Hepatocyte (in vitro differentiated cells): ENCODE results near the gene TSPAN13. TPM values are rescaled to one million over a fixed set of nuclear protein-coding genes. Genes with fewer than 3 reads are reported as not detected.

Experiments used
- DNase-seq: peaks from one replicate; pipeline ENCODE4 v3.0.0-alpha.2; 2016; ENCODE audit warnings: low spot score
- H2AFZ ChIP-seq: fragments of 200-600 bp; sonication (generic); 2 replicates; pipeline ENCODE4 v1.6.0; 2016; ENCODE audit warnings: antibody characterized with exemption, mild to moderate bottlenecking
- H3K27ac ChIP-seq: fragments of 200-600 bp; sonication (generic); 2 replicates; pipeline ENCODE4 v1.5.1; 2016; ENCODE audit warnings: mild to moderate bottlenecking
- H3K27me3 ChIP-seq: fragments of 200-600 bp; sonication (generic); 2 replicates; pipeline ENCODE4 v1.6.1; 2016
- H3K36me3 ChIP-seq: fragments of 200-600 bp; sonication (generic); replicated peaks from 2 replicates; pipeline ENCODE4 v1.5.1; 2016; ENCODE audit warnings: low read depth; ENCODE audit not compliant: insufficient read depth
- H3K4me1 ChIP-seq: fragments of 200-600 bp; sonication (generic); 2 replicates; pipeline ENCODE4 v1.5.1; 2016; ENCODE audit warnings: mild to moderate bottlenecking, moderate library complexity; ENCODE audit not compliant: insufficient read depth
- H3K4me2 ChIP-seq: fragments of 200-600 bp; sonication (generic); 2 replicates; pipeline ENCODE4 v1.6.0; 2016
- H3K4me3 ChIP-seq: fragments of 200-600 bp; sonication (generic); 2 replicates; pipeline ENCODE4 v1.5.1; 2016; ENCODE audit warnings: mild to moderate bottlenecking
- H3K79me2 ChIP-seq: fragments of 200-600 bp; sonication (generic); 2 replicates; pipeline ENCODE4 v1.6.0; 2017; ENCODE audit warnings: mild to moderate bottlenecking
- H3K9me2 ChIP-seq: fragments of 200-600 bp; sonication (generic); replicated peaks from 2 replicates; pipeline ENCODE4 v1.6.0; 2017; ENCODE audit warnings: mild to moderate bottlenecking; ENCODE audit not compliant: insufficient read depth
- H3K9me3 ChIP-seq: fragments of 200-600 bp; sonication (generic); 2 replicates; pipeline ENCODE4 v1.5.1; 2016; ENCODE audit warnings: low read depth, mild to moderate bottlenecking
- H4K20me1 ChIP-seq: fragments of 200-600 bp; sonication (generic); 2 replicates; pipeline ENCODE4 v1.6.0; 2016; ENCODE audit warnings: mild to moderate bottlenecking; ENCODE audit not compliant: insufficient read depth, poor library complexity, severe bottlenecking
- EZH2 ChIP-seq: fragments of 200-600 bp; sonication (generic); IDR thresholded peaks from 2 replicates; pipeline ENCODE4 v1.6.1; 2016; ENCODE audit warnings: antibody characterized with exemption, mild to moderate bottlenecking, borderline replicate concordance
- EZH2phosphoT487 ChIP-seq: fragments of 200-600 bp; sonication (generic); IDR thresholded peaks from one replicate; pipeline ENCODE4 v1.6.1; 2018; ENCODE audit warnings: antibody characterized with exemption, mild to moderate bottlenecking, low read depth, moderate library complexity; ENCODE audit not compliant: unreplicated experiment, severe bottlenecking
- WGBS: methylation state at CpG from one replicate; pipeline ENCODE4 v1.1.6; 2016; ENCODE audit warnings: low lambda C conversion rate; ENCODE audit errors: missing lambda C conversion rate; 5-methylcytosine and 5-hydroxymethylcytosine counted together
- polyA plus RNA-seq: library from polyadenylated mRNA; unstranded; fragments of >200 nt; fragmentation: Nextera tagmentation; extraction: Ambion mirVana; gene quantifications from 2 replicates; pipeline ENCODE4 v1.2.1, GENCODE V29; 2016
- total RNA-seq: library from RNA; depleted of rRNA; stranded (reverse); fragments of >200 nt; gene quantifications from 2 replicates; pipeline ENCODE4 v1.2.3, GENCODE V29; 2014
- TF ChIP-seq, protein P1 (sequence below): fragments of 200-600 bp; sonication (generic); IDR thresholded peaks from 2 replicates; pipeline ENCODE4 v1.5.1; 2016; ENCODE audit warnings: antibody characterized with exemption, mild to moderate bottlenecking; ENCODE audit not compliant: poor library complexity

The TSPAN13 gene
- total and polyA plus RNA-seq, 2 experiments from 2014 or later: 164 to 173 TPM

DNA sequence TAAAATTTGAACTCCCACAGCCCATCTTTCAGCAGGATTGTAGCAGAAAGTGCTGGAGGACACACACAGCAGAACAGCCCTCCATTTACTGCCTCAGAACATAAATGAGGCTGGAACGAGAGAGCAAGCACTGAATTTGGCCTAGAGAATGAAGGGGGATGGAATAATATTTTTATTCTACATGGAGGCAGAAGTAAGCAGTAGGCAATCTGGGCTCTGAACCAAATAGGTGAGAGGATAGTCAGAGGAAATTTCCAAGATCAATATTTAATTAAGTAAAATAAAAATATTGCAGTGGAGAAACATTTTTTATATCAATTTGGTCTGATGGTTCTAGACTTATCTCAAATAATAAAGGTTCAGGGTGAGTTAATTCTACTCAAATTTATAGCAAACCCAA lies 29.2 kb upstream of the TSPAN13 start:
- Histone ChIP-seq H4K20me1 (no peaks in the 10 kb centered on the region), H3K4me2 (no peak overlapping the region), H3K4me3 (no peak overlapping the region), H2AFZ (no peak overlapping the region), H3K4me1 (no peaks in the 10 kb centered on the region), H3K27me3 (no peaks in the 10 kb centered on the region), H3K36me3 (no peaks in the 10 kb centered on the region), H3K79me2 (no peaks in the 10 kb centered on the region), H3K27ac (no peak overlapping the region), H3K9me2 (no peaks in the 10 kb centered on the region), H3K9me3 (no peaks in the 10 kb centered on the region)
- TF ChIP-seq EZH2phosphoT487 (no peak), EZH2 (no peak)
- TF ChIP-seq, protein P1, sequence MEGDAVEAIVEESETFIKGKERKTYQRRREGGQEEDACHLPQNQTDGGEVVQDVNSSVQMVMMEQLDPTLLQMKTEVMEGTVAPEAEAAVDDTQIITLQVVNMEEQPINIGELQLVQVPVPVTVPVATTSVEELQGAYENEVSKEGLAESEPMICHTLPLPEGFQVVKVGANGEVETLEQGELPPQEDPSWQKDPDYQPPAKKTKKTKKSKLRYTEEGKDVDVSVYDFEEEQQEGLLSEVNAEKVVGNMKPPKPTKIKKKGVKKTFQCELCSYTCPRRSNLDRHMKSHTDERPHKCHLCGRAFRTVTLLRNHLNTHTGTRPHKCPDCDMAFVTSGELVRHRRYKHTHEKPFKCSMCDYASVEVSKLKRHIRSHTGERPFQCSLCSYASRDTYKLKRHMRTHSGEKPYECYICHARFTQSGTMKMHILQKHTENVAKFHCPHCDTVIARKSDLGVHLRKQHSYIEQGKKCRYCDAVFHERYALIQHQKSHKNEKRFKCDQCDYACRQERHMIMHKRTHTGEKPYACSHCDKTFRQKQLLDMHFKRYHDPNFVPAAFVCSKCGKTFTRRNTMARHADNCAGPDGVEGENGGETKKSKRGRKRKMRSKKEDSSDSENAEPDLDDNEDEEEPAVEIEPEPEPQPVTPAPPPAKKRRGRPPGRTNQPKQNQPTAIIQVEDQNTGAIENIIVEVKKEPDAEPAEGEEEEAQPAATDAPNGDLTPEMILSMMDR: no peak
- DNase-seq: no peak
- 92% methylated on average over 1 of the region's 1 CpG for WGBS

GRCh38 chr7:16726189-16726588 lies 27.4 kb upstream of the TSPAN13 start:
- 80% methylated on average over 2 of the region's 2 CpGs for WGBS
- no peaks in the 10 kb centered on the region for H3K27me3 ChIP-seq
- no peaks in the 10 kb centered on the region for H3K9me2 ChIP-seq
- no peak for DNase-seq
- H4K20me1 ChIP-seq: no peaks in the 10 kb centered on the region
- H2AFZ ChIP-seq: no peak overlapping the region
- H3K36me3 ChIP-seq: no peaks in the 10 kb centered on the region
- no peaks in the 10 kb centered on the region for H3K4me1 ChIP-seq
- no peak overlapping the region for H3K4me3 ChIP-seq
- H3K27ac ChIP-seq: no peak overlapping the region
- H3K79me2 ChIP-seq: no peaks in the 10 kb centered on the region
- TF ChIP-seq EZH2phosphoT487 (no peak), EZH2 (no peak)
- TF ChIP-seq, protein P1: no peak
- H3K4me2 ChIP-seq: no peak overlapping the region
- H3K9me3 ChIP-seq: no peaks in the 10 kb centered on the region

- 92% methylated on average over 4 of the region's 4 CpGs for WGBS
- no peaks in the 10 kb centered on the region for H3K36me3 ChIP-seq
- H3K27me3 ChIP-seq: no peaks in the 10 kb centered on the region
- H3K4me1 ChIP-seq: no peaks in the 10 kb centered on the region
- no peak for DNase-seq
- H3K9me2 ChIP-seq: no peaks in the 10 kb centered on the region
- H3K4me2 ChIP-seq: no peak overlapping the region
- no peaks in the 10 kb centered on the region for H3K9me3 ChIP-seq
- no peaks in the 10 kb centered on the region for H4K20me1 ChIP-seq
- H3K4me3 ChIP-seq: no peak overlapping the region
- no peak for TF ChIP-seq EZH2phosphoT487
- TF ChIP-seq, protein P1: no peak
- TF ChIP-seq EZH2: no peak
- H2AFZ ChIP-seq: no peak overlapping the region
- H3K27ac ChIP-seq: no peak overlapping the region
- H3K79me2 ChIP-seq: no peaks in the 10 kb centered on the region
Measured at GRCh38 chr7:16727736-16728135, 25.8 kb upstream of the TSPAN13 start.

GRCh38 chr7:16728811-16729210 lies 24.7 kb upstream of the TSPAN13 start:
- Histone ChIP-seq H3K4me2 (no peak overlapping the region), H3K79me2 (no peaks in the 10 kb centered on the region), H3K4me1 (no peaks in the 10 kb centered on the region), H3K36me3 (no peaks in the 10 kb centered on the region), H3K27me3 (no peaks in the 10 kb centered on the region), H3K27ac (no peak overlapping the region), H3K9me3 (no peaks in the 10 kb centered on the region), H3K4me3 (no peak overlapping the region), H3K9me2 (no peaks in the 10 kb centered on the region), H4K20me1 (no peaks in the 10 kb centered on the region), H2AFZ (no peak overlapping the region)
- no peak for DNase-seq
- TF ChIP-seq EZH2: no peak
- no peak for TF ChIP-seq EZH2phosphoT487
- WGBS: 89% methylated on average over 10 of the region's 10 CpGs
